Prostate gland (tissue), 2 donors: ENCODE measurements around the gene ADAM15.

Source experiments
- POLR2A ChIP-seq: fragments of 450-650 bp; IDR thresholded peaks from one replicate; pipeline ENCODE4 v1.6.1; 2016; ENCODE audit warnings: antibody characterized with exemption, mild to moderate bottlenecking
- TF ChIP-seq, protein P1 (sequence below), 4 experiments: fragments of 200-600 bp in 2 of 4; fragments of 450-650 bp in 2 of 4; sonication (generic) in 2 of 4; IDR thresholded peaks; 1 replicate in 3 of 4; 2 replicates in 1 of 4; pipeline ENCODE4 v1.5.1; 2016 to 2019; ENCODE audit warnings: antibody characterized with exemption in 4 of 4, mild to moderate bottlenecking in 2 of 4, moderate library complexity in 2 of 4

DNA sequence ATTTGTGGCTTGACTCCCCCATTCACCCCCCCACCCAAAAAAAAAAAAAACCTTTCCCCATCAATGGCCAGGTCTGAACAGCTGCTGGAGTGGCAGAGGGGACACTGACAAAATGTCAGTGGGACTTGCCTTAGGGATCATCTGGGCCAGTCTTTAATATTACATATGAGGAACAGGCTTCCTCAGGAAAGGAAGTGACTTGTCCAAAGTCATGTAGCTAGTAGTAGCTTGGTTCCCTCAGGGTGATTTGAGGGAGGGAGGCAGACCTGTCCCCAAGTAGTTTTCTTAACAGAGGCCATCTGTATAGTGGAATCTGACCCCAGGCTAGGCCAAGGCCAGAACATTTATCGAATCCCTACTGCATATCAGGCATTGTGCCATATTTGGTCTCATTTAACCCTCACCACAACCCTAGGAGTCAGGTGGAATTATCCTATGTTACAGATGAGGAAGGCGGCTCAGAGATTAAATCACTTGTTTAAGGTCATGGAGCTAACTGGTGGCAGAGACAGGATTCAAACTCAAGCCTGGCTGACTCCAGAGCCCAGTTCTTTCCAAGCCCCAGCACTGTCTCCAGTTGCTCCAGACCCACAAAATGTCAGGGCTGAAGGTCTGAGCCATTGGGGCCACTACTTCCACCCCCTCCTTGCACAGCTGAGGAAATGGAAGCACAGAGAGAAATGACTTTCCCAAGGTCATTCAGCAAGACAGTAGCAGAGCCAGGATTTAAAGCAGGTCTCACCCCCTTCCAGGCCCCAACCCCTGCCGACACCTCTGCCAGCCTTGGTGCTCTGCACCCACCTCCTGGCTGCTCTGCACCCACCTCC, 38.1 kb upstream of the ADAM15 start:
- TF ChIP-seq, protein P1, sequence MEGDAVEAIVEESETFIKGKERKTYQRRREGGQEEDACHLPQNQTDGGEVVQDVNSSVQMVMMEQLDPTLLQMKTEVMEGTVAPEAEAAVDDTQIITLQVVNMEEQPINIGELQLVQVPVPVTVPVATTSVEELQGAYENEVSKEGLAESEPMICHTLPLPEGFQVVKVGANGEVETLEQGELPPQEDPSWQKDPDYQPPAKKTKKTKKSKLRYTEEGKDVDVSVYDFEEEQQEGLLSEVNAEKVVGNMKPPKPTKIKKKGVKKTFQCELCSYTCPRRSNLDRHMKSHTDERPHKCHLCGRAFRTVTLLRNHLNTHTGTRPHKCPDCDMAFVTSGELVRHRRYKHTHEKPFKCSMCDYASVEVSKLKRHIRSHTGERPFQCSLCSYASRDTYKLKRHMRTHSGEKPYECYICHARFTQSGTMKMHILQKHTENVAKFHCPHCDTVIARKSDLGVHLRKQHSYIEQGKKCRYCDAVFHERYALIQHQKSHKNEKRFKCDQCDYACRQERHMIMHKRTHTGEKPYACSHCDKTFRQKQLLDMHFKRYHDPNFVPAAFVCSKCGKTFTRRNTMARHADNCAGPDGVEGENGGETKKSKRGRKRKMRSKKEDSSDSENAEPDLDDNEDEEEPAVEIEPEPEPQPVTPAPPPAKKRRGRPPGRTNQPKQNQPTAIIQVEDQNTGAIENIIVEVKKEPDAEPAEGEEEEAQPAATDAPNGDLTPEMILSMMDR (IDR thresholded peaks at IDR 0.05): no peak
- no peak for TF ChIP-seq POLR2A
